ENCODE results near the gene FSTL5.

DNA sequence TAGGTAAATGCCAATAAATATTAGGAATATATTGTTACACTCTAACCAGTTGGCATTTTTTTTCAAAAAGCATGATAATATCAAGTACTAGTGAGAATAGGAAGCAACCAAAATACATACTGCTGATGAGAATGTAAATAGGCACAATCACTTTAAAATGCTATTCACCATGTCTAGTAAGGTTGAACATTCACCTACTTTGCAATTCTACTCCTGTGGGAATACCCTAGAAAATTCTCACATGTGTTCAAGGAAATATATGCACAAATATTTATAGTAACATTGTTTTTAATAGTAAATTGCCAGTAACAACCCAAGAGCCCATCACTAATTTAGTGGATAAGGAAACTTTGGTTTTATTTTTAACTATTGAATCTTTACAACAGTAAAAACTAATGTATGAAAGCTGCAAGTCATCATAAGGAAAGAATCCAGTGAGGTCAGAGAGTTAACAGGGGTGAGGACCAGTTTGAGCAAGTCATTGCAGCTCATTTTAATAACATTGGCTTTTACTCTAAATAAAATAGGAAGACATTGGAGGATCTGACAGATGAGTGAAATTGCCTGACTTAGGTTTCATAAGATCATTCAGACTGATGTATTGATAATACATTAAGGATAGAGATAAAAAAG lies 23.6 kb downstream of the FSTL5 start:
- TF ChIP-seq CTCF (IDR thresholded peaks at IDR 0.05; ENCODE audit: low read length) (no peak), EZH2 (optimal IDR thresholded peaks at IDR 0.05; ENCODE audit: low read depth, low read length) (no peak), EZH2phosphoT487 (IDR thresholded peaks at IDR 0.05; ENCODE audit: low read length) (no peak)
